HS-5 (cell line): ENCODE results near the gene CHRM3.

ENCODE experiments used
- DNase-seq: peaks from one replicate; pipeline ENCODE4 v3.0.0-alpha.2; 2012; ENCODE audit warnings: low read depth

The CHRM3 gene

DNA sequence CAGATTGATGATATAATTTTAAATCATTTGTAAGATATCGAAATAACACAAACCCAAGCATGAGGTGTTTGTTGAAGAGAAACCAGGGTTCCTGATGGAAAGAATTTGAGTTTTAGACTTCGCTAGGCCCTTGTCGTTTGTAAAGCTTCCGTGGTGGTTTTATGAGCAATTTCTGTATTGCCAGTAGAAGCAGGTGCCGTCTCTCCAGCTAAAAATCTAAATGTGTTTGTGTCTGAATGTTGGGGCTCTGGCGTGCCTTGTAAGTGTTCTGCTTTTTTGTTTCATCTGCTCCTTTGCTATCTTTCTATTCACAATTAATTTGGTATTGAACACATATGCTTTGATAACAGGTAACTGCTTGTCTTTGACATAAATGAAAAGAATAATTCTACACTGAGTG lies 27.5 kb downstream of the CHRM3 start:
- no peak for DNase-seq

DNA sequence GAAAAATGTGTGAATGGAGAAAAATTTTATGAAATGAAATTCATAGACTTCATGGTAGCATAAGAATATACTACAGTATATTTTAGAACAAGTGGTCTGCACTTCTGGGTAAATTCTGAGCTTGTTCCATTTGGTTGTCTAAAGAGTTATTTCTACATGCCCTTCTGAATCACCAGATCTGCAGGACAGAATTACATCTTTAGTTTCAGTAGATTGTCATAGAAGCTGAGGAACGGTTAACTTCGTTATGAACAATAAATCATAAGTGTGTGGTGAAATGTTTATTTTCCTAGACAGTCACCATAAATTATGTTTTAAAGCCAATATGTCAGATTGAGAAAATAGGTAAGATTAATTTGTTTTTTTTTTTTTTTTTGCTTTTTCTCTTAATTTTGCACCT lies 30.9 kb downstream of the CHRM3 start:
- no peak for DNase-seq

DNA sequence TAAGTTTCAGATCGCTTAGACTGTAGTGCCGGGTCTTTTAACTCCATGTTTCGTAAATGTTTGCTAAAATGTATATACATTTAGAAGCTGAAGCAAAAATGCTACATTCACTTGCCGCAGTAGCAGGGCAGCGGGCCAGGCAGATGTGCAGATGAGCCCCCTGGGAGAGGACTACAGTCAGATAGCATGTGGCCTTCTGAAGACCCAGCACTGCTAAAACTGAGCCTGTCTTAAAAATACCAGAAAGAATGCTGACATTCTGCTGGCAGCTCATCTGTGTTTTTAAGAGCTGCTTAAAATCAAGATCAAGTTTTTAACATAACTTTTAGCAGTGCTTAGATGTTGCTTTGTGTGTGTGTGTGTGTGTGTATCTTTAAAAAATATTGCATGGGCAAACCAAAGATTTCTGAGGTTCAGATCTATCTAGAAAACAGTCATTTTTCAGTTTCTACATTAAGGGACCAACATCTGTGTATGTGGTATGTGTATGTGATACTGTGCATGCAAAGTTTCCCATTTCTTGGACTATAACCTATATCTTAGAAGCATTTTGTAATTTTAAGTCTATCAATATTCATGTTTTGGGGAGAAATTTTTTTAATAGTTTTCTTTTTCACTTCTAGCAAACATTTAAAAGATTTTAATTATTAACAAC lies 31.7 kb downstream of the CHRM3 start:
- no peak for DNase-seq

DNA sequence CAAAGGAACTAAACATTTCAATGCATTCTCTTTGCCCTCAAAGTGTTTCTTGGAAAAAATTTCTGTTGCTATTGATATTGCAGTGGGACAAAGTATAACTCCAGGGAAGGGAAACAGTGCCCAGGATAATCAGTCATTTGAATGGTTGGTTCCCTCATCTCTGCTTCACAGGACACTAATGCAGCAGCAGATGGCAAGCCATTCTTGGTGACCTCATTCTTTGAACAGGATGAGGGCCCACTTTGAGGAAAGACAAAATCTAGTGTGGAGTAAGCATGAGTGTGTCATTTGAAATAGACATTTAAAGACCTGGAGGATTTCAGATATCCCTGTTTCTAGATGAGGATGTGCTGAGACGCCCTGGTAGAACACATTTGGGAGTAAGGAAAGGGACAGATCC lies 32.3 kb downstream of the CHRM3 start:
- no peak for DNase-seq

DNA sequence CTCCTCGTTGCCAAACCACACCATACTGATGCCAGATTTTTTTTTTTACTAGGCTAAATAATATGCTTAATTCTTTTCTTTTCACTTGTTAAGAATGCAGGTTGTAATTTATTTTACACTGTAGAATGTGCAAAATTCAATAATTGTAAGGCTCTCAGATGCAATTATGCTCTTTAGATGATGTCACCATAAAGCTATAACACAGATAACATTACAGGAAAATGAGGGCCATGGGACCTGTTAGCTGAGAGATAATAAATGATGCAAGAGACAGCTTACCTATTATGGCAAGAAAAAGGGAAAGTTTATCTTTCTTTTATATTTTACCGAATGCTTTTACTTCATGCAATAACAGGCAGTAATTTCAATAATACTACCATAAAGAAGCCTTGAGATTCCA lies 35.4 kb downstream of the CHRM3 start:
- DNase-seq = no peak

DNA sequence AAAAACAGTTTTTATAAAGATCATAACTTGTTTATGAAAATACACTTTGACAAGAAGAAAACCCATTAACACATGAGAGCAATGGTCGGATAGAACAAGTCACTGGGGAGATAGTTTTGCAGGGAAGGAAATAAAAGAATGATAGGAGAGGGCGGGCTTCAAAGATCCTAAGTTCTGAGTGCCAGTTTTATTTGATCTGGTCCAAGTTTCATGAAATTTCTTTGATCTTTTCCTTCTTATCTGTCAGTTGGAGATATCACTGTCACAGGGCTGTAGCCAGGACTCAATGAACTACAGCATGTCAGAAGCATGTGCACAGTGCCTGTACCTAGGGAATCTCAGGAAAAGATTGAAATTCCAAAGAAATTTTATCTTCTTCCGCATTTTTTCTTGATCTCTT lies 36.5 kb downstream of the CHRM3 start:
- DNase-seq = no peak

DNA sequence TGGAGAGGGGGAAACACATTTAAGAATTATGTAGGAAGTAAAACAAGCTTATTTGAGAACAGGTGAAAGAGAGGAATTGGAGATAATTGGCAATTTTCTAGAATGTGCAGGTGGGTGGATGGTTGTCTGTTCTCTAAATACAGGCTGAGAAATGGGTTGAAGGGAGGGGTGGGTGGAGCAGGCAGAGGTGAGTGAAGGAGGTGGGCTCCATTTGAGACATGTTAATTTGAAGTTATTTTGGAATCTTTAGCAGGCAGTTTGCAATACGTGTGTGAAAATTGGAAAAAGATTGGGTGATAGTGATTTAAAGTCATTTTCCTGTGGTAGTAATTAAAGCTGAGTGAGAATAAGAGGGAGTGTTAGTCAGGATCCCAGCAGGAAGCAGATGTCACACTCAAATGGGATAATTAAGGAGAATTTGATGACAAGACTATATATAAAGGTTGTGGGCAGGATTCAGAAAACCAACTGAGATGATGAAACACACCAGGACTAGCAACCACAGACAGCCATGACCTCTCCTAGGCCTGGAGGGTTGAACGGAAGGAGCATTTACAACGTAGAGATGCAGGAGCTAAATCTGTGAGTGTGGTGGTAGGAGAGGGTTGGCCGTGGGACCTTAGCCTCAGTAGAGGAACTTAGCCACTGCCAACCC lies 40.6 kb downstream of the CHRM3 start:
- DNase-seq = no peak

DNA sequence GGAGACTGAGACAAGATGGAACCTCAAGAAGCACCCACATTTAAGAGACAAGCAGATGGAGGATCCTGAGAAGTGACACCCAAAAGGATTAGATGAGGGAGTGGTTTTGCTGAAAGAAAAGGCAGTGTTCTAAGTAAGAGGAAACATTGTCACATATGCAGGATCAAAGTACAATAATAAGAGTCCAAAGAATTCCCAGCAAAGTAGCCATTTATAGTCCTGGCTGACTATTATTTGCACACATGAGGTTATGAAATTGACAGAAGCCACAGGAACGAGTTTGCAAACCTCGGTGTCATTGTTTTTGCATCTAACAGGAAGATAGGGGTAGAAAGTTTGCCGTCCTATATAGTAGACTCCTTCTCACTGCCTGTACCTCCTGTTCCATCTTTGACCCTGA lies 41.3 kb downstream of the CHRM3 start:
- no peak for DNase-seq

DNA sequence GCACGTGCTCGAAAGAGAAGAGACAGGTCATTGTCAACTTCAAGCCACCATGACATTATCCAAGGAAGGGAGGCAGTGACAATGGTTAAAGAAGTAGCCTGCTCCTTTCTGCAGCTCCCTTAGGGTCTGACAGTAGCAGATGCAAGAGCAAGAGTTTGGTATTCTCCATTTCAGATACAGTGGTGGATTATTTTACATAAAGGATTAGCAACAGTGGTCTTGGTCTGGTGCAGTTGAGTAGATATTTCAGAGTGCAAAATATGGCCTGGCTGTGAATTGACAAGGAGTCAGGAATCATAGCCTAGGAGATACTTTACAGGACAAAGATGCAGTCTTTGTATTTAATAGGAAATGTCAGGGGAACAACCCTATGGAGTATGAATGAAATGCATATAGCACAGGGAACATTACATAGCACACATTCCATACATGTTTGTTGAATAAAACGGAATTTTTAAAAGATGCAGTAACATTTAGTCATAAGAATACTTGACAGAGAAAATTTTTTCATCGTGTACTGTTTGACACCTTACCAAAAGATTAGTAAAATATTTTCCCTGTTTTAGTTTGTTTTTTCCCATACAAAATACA lies 41.8 kb downstream of the CHRM3 start:
- DNase-seq = peak; percentile 53

DNA sequence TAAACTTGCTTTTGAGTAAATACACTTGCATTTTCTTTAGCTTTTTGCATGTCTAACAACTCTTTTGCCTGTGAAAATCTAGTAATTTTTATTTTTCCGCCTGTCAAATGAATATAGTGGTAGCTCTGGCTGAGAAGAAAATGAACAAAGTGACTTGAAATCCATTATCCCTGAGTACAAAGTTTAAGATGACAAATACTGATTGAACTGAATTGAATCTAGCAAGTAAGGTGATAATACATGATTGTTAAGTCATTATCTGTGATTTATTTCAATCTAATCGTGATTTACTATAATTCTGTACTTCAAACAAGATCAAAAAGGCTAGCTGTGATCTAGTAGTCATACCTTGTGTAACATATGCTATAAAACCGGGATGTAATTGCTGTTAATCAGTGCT lies 42.8 kb downstream of the CHRM3 start:
- DNase-seq = no peak

DNA sequence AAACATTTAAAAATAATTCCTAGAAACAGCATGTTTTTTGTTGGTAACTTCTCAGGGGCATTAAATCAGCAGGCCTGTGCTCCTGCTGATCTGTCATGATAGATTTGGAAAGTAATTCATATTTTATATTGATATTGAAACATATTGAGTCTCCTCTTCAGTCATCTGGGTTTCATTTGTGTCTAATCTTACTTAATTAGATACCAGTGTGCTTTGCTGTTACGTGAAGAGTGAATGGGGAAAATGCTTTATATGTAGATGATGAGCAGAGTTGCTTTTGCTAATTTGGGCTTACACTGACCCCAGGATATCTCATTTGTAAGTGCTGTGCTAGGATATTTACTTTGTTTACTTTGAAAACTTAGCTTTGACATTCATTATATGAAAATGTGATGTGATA lies 45.9 kb downstream of the CHRM3 start:
- DNase-seq = no peak

DNA sequence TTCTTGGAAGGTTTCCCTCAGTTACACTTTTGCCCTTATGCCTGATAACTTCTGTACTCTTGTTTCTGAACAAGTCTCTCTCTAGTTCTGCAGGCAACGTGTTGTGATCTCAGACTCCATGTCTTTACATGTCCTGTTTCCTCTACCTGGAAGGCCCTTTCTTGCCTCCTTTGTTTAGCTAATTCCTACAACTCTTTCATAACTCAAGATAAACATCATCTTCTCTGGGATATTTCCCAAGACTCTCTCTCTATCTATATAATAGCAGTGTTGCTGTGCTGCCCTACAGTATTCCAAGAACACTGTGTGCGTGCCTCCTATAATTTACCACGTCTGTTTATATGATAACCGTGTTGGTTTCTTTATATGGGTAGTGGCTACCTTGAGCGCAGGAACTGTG lies 47.8 kb downstream of the CHRM3 start:
- DNase-seq = no peak
